GM19043 (cell line): ENCODE data around the gene HOTAIR.

ENCODE experiments used
- ATAC-seq: cut with Tn5 transposase; IDR thresholded peaks from one replicate; pipeline ENCODE4 v1.9.1; 2021; ENCODE audit warnings: low read depth; ENCODE audit not compliant: unreplicated experiment

The HOTAIR gene

GRCh38 chr12:53974084-53975063 is at the start of gene HOTAIR:
Gene HOTAIR (minus strand): TSS chr12:53974954.
- no peak for ATAC-seq

- ATAC-seq, result no peak
Measured at GRCh38 chr12:54024127-54024526, 49.4 kb upstream of the HOTAIR start.

GRCh38 chr12:54022960-54023884 is 48.5 kb upstream of the HOTAIR start:
- ATAC-seq, result no peak

- ATAC-seq, result no peak
Measured at GRCh38 chr12:54021432-54022013, 46.8 kb upstream of the HOTAIR start.

GRCh38 chr12:54020591-54021405 is 46.0 kb upstream of the HOTAIR start:
- no peak for ATAC-seq

- no peak for ATAC-seq
Measured at GRCh38 chr12:54019924-54020590, 45.3 kb upstream of the HOTAIR start.

- no peak for ATAC-seq
Measured at GRCh38 chr12:54019091-54019811, 44.5 kb upstream of the HOTAIR start.

- ATAC-seq, result no peak
Measured at GRCh38 chr12:54018468-54018984, 43.8 kb upstream of the HOTAIR start.

GRCh38 chr12:54017878-54018467 is 43.2 kb upstream of the HOTAIR start:
- ATAC-seq, result peak; percentile 74

- peak; percentile 24 for ATAC-seq
Measured at GRCh38 chr12:54017027-54017788, 42.5 kb upstream of the HOTAIR start.

GRCh38 chr12:54016478-54016964 is 41.8 kb upstream of the HOTAIR start:
- no peak for ATAC-seq

- no peak for ATAC-seq
Measured at GRCh38 chr12:54016051-54016450, 41.3 kb upstream of the HOTAIR start.

- no peak for ATAC-seq
Measured at GRCh38 chr12:54015018-54015931, 40.5 kb upstream of the HOTAIR start.

- ATAC-seq, result no peak
Measured at GRCh38 chr12:54014377-54015017, 39.7 kb upstream of the HOTAIR start.

- ATAC-seq, result no peak
Measured at GRCh38 chr12:54012631-54013409, 38.1 kb upstream of the HOTAIR start.
